Neural cell (in vitro differentiated cells): Measurements from ENCODE around the gene SLC27A4.

Experiments used
- EP300 ChIP-seq: fragments of 450-650 bp; conservative IDR thresholded peaks from 2 replicates; pipeline ENCODE4 v1.6.1; 2014; ENCODE audit warnings: antibody characterized with exemption, mild to moderate bottlenecking, moderate library complexity; ENCODE audit not compliant: poor library complexity, severe bottlenecking
- MXI1 ChIP-seq: fragments of 450-650 bp; conservative IDR thresholded peaks from 2 replicates; pipeline ENCODE4 v1.6.1; 2014; ENCODE audit warnings: antibody characterized with exemption, mild to moderate bottlenecking; ENCODE audit not compliant: poor library complexity, severe bottlenecking
- POLR2AphosphoS5 ChIP-seq: IDR thresholded peaks from 2 replicates; pipeline ENCODE4 v1.6.1; 2012
- RAD21 ChIP-seq: fragments of 450-650 bp; conservative IDR thresholded peaks from 2 replicates; pipeline ENCODE4 v1.6.1; 2014; ENCODE audit warnings: antibody characterized with exemption, mild to moderate bottlenecking, moderate library complexity
- SMC3 ChIP-seq: fragments of 450-650 bp; conservative IDR thresholded peaks from 2 replicates; pipeline ENCODE4 v1.6.1; 2014; ENCODE audit warnings: antibody characterized with exemption, mild to moderate bottlenecking, moderate library complexity; ENCODE audit not compliant: poor library complexity
- TAF1 ChIP-seq: IDR thresholded peaks from 2 replicates; pipeline ENCODE4 v1.6.1; 2012; ENCODE audit warnings: low read depth
- TF ChIP-seq, protein P1 (sequence below): fragments of 450-650 bp; IDR thresholded peaks from 2 replicates; pipeline ENCODE4 v1.5.1; 2014; ENCODE audit warnings: antibody characterized with exemption, mild to moderate bottlenecking, moderate library complexity; ENCODE audit not compliant: poor library complexity, severe bottlenecking
- TF ChIP-seq, protein P2 (sequence below): IDR thresholded peaks from 2 replicates; pipeline ENCODE4 v1.6.1; 2012; ENCODE audit warnings: borderline replicate concordance

GRCh38 chr9:128370752-128371629 is 30.7 kb downstream of the SLC27A4 start, which contains the start of gene URM1:
- TF ChIP-seq EP300 = peak; percentile 26
- TF ChIP-seq, protein P1, sequence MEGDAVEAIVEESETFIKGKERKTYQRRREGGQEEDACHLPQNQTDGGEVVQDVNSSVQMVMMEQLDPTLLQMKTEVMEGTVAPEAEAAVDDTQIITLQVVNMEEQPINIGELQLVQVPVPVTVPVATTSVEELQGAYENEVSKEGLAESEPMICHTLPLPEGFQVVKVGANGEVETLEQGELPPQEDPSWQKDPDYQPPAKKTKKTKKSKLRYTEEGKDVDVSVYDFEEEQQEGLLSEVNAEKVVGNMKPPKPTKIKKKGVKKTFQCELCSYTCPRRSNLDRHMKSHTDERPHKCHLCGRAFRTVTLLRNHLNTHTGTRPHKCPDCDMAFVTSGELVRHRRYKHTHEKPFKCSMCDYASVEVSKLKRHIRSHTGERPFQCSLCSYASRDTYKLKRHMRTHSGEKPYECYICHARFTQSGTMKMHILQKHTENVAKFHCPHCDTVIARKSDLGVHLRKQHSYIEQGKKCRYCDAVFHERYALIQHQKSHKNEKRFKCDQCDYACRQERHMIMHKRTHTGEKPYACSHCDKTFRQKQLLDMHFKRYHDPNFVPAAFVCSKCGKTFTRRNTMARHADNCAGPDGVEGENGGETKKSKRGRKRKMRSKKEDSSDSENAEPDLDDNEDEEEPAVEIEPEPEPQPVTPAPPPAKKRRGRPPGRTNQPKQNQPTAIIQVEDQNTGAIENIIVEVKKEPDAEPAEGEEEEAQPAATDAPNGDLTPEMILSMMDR = peak; percentile 35
- TF ChIP-seq TAF1 = peak; percentile 62
- peak; percentile 95 for TF ChIP-seq POLR2AphosphoS5
- TF ChIP-seq, protein P2, sequence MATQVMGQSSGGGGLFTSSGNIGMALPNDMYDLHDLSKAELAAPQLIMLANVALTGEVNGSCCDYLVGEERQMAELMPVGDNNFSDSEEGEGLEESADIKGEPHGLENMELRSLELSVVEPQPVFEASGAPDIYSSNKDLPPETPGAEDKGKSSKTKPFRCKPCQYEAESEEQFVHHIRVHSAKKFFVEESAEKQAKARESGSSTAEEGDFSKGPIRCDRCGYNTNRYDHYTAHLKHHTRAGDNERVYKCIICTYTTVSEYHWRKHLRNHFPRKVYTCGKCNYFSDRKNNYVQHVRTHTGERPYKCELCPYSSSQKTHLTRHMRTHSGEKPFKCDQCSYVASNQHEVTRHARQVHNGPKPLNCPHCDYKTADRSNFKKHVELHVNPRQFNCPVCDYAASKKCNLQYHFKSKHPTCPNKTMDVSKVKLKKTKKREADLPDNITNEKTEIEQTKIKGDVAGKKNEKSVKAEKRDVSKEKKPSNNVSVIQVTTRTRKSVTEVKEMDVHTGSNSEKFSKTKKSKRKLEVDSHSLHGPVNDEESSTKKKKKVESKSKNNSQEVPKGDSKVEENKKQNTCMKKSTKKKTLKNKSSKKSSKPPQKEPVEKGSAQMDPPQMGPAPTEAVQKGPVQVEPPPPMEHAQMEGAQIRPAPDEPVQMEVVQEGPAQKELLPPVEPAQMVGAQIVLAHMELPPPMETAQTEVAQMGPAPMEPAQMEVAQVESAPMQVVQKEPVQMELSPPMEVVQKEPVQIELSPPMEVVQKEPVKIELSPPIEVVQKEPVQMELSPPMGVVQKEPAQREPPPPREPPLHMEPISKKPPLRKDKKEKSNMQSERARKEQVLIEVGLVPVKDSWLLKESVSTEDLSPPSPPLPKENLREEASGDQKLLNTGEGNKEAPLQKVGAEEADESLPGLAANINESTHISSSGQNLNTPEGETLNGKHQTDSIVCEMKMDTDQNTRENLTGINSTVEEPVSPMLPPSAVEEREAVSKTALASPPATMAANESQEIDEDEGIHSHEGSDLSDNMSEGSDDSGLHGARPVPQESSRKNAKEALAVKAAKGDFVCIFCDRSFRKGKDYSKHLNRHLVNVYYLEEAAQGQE = peak; percentile 53
- TF ChIP-seq RAD21 = no peak
- peak; percentile 48 for TF ChIP-seq SMC3
- peak; percentile 94 for TF ChIP-seq MXI1
